ENCODE data around the gene NCOA5. TPM values are rescaled to one million over a fixed set of nuclear protein-coding genes. Genes with fewer than 3 reads are reported as not detected.
A peak's percentile ranks its signal among the peaks of the same experiment; 100 is the strongest.

NCOA5 gene
- total and polyA plus RNA-seq, 2 donors from 2014 or later, result 15.4 to 28.3 TPM

- TF ChIP-seq, protein P1, sequence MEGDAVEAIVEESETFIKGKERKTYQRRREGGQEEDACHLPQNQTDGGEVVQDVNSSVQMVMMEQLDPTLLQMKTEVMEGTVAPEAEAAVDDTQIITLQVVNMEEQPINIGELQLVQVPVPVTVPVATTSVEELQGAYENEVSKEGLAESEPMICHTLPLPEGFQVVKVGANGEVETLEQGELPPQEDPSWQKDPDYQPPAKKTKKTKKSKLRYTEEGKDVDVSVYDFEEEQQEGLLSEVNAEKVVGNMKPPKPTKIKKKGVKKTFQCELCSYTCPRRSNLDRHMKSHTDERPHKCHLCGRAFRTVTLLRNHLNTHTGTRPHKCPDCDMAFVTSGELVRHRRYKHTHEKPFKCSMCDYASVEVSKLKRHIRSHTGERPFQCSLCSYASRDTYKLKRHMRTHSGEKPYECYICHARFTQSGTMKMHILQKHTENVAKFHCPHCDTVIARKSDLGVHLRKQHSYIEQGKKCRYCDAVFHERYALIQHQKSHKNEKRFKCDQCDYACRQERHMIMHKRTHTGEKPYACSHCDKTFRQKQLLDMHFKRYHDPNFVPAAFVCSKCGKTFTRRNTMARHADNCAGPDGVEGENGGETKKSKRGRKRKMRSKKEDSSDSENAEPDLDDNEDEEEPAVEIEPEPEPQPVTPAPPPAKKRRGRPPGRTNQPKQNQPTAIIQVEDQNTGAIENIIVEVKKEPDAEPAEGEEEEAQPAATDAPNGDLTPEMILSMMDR (IDR thresholded peaks at IDR 0.05; ENCODE audit: borderline replicate concordance, extremely low read depth, insufficient read depth), result no peak
- Histone ChIP-seq H3K9ac (ENCODE audit: low read length in 3 of 3) (no peak overlapping the region), H3K4me1 (ENCODE audit: control insufficient read depth in 2 of 3, insufficient read depth in 2 of 3, low read depth in 1 of 3, low read length in 3 of 3) (no peaks in the 10 kb centered on the region), H3K36me3 (ENCODE audit: control insufficient read depth in 2 of 3, insufficient read depth in 3 of 3, low read length in 3 of 3) (no peaks in the 10 kb centered on the region), H3K27ac (ENCODE audit: low read depth in 2 of 2, low read length in 2 of 2) (no peak overlapping the region), H3K9me3 (ENCODE audit: control insufficient read depth in 2 of 3, insufficient read depth in 1 of 3, low read length in 3 of 3) (no peaks in the 10 kb centered on the region), H3K4me3 (ENCODE audit: low read length in 3 of 3) (no peak overlapping the region), H3K27me3 (ENCODE audit: control insufficient read depth, insufficient read depth, low read length) (peaks cover 2% of the 10 kb centered on the region)
- peak; percentile 75 to 91 (median 89) for DNase-seq
- intact Hi-C loops (cut with DNase I), result no loop called here
- FAIRE-seq, result no peak
Observed at GRCh38 chr20:46040902-46041535, 48.7 kb downstream of the NCOA5 start.

GRCh38 chr20:46037036-46037435 lies 52.7 kb downstream of the NCOA5 start:
- H3K9ac ChIP-seq (ENCODE audit: low read length in 3 of 3), result no peak overlapping the region
- no peaks in the 10 kb centered on the region for H3K36me3 ChIP-seq (ENCODE audit: control insufficient read depth in 2 of 3, insufficient read depth in 3 of 3, low read length in 3 of 3)
- no peaks in the 10 kb centered on the region for H3K9me3 ChIP-seq (ENCODE audit: control insufficient read depth in 2 of 3, insufficient read depth in 1 of 3, low read length in 3 of 3)
- no peak for FAIRE-seq
- H3K27ac ChIP-seq (ENCODE audit: low read depth in 2 of 2, low read length in 2 of 2), result no peak overlapping the region
- H3K4me1 ChIP-seq (ENCODE audit: control insufficient read depth in 2 of 3, insufficient read depth in 2 of 3, low read depth in 1 of 3, low read length in 3 of 3), result no peaks in the 10 kb centered on the region
- H3K27me3 ChIP-seq (ENCODE audit: control insufficient read depth, insufficient read depth, low read length), result peaks cover 9% of the 10 kb centered on the region
- TF ChIP-seq, protein P1 (IDR thresholded peaks at IDR 0.05; ENCODE audit: borderline replicate concordance, extremely low read depth, insufficient read depth), result no peak
- H3K4me3 ChIP-seq (ENCODE audit: low read length in 3 of 3), result no peak overlapping the region
- DNase-seq, result peak in 1 of 5 donors; percentile 38
- intact Hi-C loops (cut with DNase I), result no loop called here

DNA sequence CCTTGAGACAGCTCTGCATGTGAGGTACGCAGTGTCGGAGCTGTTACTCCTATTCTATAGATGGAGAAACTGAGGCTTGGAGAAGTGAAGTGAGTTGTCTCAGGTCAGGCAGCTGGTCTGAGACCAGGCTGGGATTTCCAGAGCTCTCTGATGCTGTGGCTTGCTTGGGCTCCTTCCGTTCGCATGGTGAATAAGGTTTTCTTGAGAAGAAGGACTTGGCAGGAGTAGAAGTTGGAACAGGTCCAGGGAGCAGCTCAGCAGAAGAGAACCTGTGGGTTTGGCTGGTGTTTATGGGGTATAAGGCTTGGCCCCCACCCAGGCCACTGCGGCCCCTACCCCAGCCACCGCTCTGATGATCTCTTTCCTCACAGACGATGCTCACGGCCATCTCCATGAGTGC lies 53.4 kb downstream of the NCOA5 start:
- Histone ChIP-seq H3K9ac (ENCODE audit: low read length in 3 of 3) (no peak overlapping the region), H3K4me1 (ENCODE audit: control insufficient read depth in 2 of 3, insufficient read depth in 2 of 3, low read depth in 1 of 3, low read length in 3 of 3) (no peaks in the 10 kb centered on the region), H3K27ac (ENCODE audit: low read depth in 2 of 2, low read length in 2 of 2) (no peak overlapping the region), H3K27me3 (ENCODE audit: control insufficient read depth, insufficient read depth, low read length) (peaks cover 10% of the 10 kb centered on the region), H3K36me3 (ENCODE audit: control insufficient read depth in 2 of 3, insufficient read depth in 3 of 3, low read length in 3 of 3) (no peaks in the 10 kb centered on the region), H3K9me3 (ENCODE audit: control insufficient read depth in 2 of 3, insufficient read depth in 1 of 3, low read length in 3 of 3) (no peaks in the 10 kb centered on the region), H3K4me3 (ENCODE audit: low read length in 3 of 3) (no peak overlapping the region)
- intact Hi-C loops (cut with DNase I), result no loop called here
- DNase-seq, result peak in 1 of 5 donors; percentile 27
- TF ChIP-seq, protein P1 (IDR thresholded peaks at IDR 0.05; ENCODE audit: borderline replicate concordance, extremely low read depth, insufficient read depth), result no peak
- no peak for FAIRE-seq

DNA sequence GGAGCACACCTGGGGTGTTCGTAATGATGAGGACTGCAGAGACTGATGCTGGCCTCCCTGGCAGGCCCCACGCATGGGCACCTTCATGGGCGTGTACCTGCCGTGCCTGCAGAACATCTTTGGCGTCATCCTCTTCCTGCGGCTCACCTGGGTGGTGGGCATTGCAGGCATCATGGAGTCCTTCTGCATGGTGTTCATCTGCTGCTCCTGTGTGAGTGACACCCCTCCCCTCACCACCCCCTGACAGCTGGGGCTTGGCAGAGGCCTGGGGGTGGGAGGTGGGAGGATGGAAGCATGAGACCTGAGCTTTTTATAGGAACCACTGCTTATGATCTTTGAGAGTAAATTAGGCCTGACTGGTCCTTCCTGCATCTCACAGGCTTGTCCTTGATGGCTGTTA lies 54.0 kb downstream of the NCOA5 start:
- Histone ChIP-seq H3K36me3 (ENCODE audit: control insufficient read depth in 2 of 3, insufficient read depth in 3 of 3, low read length in 3 of 3) (no peaks in the 10 kb centered on the region), H3K9me3 (ENCODE audit: control insufficient read depth in 2 of 3, insufficient read depth in 1 of 3, low read length in 3 of 3) (no peaks in the 10 kb centered on the region), H3K27ac (ENCODE audit: low read depth in 2 of 2, low read length in 2 of 2) (no peak overlapping the region), H3K4me3 (ENCODE audit: low read length in 3 of 3) (no peak overlapping the region), H3K27me3 (ENCODE audit: control insufficient read depth, insufficient read depth, low read length) (peaks cover 16% of the 10 kb centered on the region), H3K9ac (ENCODE audit: low read length in 3 of 3) (no peak overlapping the region), H3K4me1 (ENCODE audit: control insufficient read depth in 2 of 3, insufficient read depth in 2 of 3, low read depth in 1 of 3, low read length in 3 of 3) (no peaks in the 10 kb centered on the region)
- intact Hi-C loops (cut with DNase I), result no loop called here
- DNase-seq (no peak), FAIRE-seq (no peak)
- TF ChIP-seq, protein P1 (IDR thresholded peaks at IDR 0.05; ENCODE audit: borderline replicate concordance, extremely low read depth, insufficient read depth), result no peak

Data from kidney (tissue), 14 donors.